ENCODE results near the gene REXO5. TPM values are rescaled to one million over a fixed set of nuclear protein-coding genes. Genes with fewer than 3 reads are reported as not detected.

Gene REXO5
- total and polyA plus RNA-seq, 2 donors (not counting 1 experiment from before 2014, with no cell fraction given) = 0.42 to 1.3 TPM

DNA sequence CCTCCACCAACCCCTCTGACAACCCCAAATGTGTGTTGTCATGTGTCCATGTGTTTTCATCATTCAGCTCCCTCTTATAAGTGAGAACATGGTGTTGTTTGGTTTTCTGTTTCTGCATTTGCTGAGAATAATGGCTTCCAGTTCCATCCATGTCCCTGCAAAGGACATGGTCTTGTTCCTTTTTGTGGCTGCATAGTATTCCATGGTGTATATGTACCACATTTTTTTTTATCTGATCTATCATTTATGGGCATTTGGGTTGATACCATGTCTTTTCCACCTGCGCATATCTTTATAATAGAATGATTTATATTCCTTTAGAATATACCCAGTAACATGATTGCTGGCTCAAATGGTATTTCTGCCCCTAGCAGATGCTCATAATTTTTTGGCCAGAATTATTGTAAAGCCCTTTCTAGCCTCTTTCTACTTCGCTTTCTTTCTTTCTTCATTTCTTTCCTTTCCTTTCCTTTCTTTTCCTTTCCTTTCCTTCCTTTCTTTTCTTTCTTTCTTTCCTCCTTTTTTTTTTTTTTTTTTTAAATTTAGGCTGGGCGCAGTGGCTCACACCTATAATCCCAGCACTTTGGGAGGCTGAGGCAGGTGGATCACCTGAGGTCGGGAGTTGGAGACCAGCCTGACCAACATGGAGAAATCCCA lies 12.7 kb downstream of the REXO5 start:
- DNase-seq (no peak), ATAC-seq (ENCODE audit: low read depth) (no peak)
- Histone ChIP-seq H3K27me3 (replicated peaks in 1 of 4; ENCODE audit: control extremely low read depth in 1 of 4, control insufficient read depth in 3 of 4, insufficient read depth in 4 of 4, low read length in 3 of 4) (no peaks in the 10 kb centered on the region), H3K4me2 (replicated peaks; ENCODE audit: low read depth, low read length, poor library complexity, severe bottlenecking) (no peak overlapping the region), H4K20me1 (ENCODE audit: control insufficient read depth, insufficient read depth, low read length, poor library complexity, severe bottlenecking) (no peaks in the 10 kb centered on the region), H3K79me2 (ENCODE audit: control insufficient read depth, insufficient read depth, low read length) (no peaks in the 10 kb centered on the region), H3K27ac (ENCODE audit: low read length in 2 of 2) (no peak overlapping the region), H3K4me3 (ENCODE audit: control extremely low read depth in 1 of 5, extremely low read depth in 1 of 5, insufficient read depth in 1 of 5, low read depth in 2 of 5, low read length in 4 of 5) (no peak overlapping the region), H3K9me3 (ENCODE audit: control extremely low read depth in 1 of 3, control insufficient read depth in 2 of 3, insufficient read depth in 1 of 3, low read length in 2 of 3) (no peaks in the 10 kb centered on the region), H3K9ac (ENCODE audit: low read length) (no peak overlapping the region), H3K4me1 (ENCODE audit: control insufficient read depth in 2 of 2, insufficient read depth in 2 of 2, low read length in 2 of 2) (no peaks in the 10 kb centered on the region), H3K36me3 (replicated peaks in 1 of 2; ENCODE audit: control extremely low read depth in 1 of 2, control insufficient read depth in 1 of 2, extremely low read depth in 1 of 2, insufficient read depth in 2 of 2, low read length in 1 of 2) (no peaks in the 10 kb centered on the region), H2AFZ (ENCODE audit: insufficient read depth, low read depth, low read length, poor library complexity, severe bottlenecking) (no peak overlapping the region)
- H3K27ac Mint-ChIP-seq = no peak overlapping the region
- POLR2A ChIA-PET = no interaction called here
- no peaks in the 10 kb centered on the region for H3K27me3 Mint-ChIP-seq
- no peak overlapping the region for H3K4me3 Mint-ChIP-seq
- peaks cover 2% of the 10 kb centered on the region for H3K9me3 Mint-ChIP-seq (ENCODE audit: insufficient read depth)
- intact Hi-C loops (cut with micrococcal nuclease) = no loop called here
- TF ChIP-seq, protein P1, sequence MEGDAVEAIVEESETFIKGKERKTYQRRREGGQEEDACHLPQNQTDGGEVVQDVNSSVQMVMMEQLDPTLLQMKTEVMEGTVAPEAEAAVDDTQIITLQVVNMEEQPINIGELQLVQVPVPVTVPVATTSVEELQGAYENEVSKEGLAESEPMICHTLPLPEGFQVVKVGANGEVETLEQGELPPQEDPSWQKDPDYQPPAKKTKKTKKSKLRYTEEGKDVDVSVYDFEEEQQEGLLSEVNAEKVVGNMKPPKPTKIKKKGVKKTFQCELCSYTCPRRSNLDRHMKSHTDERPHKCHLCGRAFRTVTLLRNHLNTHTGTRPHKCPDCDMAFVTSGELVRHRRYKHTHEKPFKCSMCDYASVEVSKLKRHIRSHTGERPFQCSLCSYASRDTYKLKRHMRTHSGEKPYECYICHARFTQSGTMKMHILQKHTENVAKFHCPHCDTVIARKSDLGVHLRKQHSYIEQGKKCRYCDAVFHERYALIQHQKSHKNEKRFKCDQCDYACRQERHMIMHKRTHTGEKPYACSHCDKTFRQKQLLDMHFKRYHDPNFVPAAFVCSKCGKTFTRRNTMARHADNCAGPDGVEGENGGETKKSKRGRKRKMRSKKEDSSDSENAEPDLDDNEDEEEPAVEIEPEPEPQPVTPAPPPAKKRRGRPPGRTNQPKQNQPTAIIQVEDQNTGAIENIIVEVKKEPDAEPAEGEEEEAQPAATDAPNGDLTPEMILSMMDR (IDR thresholded peaks at IDR 0.05) = no peak
- no peak for TF ChIP-seq EZH2 (IDR thresholded peaks at IDR 0.05; ENCODE audit: borderline replicate concordance, insufficient read depth, low read depth, low read length, poor library complexity, severe bottlenecking)
- no CpG with 5 or more reads among the region's 4 CpGs for WGBS (ENCODE audit: insufficient coverage)
- H3K4me1 Mint-ChIP-seq = peaks cover 6% of the 10 kb centered on the region
- CTCF ChIA-PET = no interaction called here

DNA sequence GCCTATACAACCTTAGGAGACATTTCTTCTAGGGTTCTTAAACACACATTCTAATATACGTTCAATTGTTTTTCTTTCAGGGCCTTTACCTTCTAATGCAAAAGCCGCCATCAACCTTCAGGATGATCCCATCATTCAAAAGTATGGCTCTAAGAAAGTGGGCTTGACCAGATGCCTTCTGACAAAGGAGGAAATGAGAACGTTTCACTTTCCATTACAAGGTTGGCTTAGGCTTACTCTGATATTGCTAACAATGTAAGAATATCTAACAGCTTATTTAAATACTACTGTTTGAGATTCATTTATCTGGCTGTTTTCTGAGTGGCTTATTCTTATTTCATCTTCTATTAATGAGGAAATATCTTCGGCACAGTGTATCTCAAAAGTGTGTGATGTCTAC lies 15.4 kb downstream of the REXO5 start:
- ChIA-PET CTCF (no interaction called here), POLR2A (no interaction called here)
- Histone ChIP-seq H3K27me3 (replicated peaks in 1 of 4; ENCODE audit: control extremely low read depth in 1 of 4, control insufficient read depth in 3 of 4, insufficient read depth in 4 of 4, low read length in 3 of 4) (no peaks in the 10 kb centered on the region), H2AFZ (ENCODE audit: insufficient read depth, low read depth, low read length, poor library complexity, severe bottlenecking) (no peak overlapping the region), H3K4me2 (replicated peaks; ENCODE audit: low read depth, low read length, poor library complexity, severe bottlenecking) (no peak overlapping the region), H3K36me3 (replicated peaks in 1 of 2; ENCODE audit: control extremely low read depth in 1 of 2, control insufficient read depth in 1 of 2, extremely low read depth in 1 of 2, insufficient read depth in 2 of 2, low read length in 1 of 2) (no peaks in the 10 kb centered on the region), H3K79me2 (ENCODE audit: control insufficient read depth, insufficient read depth, low read length) (no peaks in the 10 kb centered on the region), H3K4me1 (ENCODE audit: control insufficient read depth in 2 of 2, insufficient read depth in 2 of 2, low read length in 2 of 2) (no peaks in the 10 kb centered on the region), H3K9me3 (ENCODE audit: control extremely low read depth in 1 of 3, control insufficient read depth in 2 of 3, insufficient read depth in 1 of 3, low read length in 2 of 3) (no peaks in the 10 kb centered on the region), H3K4me3 (ENCODE audit: control extremely low read depth in 1 of 5, extremely low read depth in 1 of 5, insufficient read depth in 1 of 5, low read depth in 2 of 5, low read length in 4 of 5) (no peak overlapping the region), H3K9ac (ENCODE audit: low read length) (no peak overlapping the region), H4K20me1 (ENCODE audit: control insufficient read depth, insufficient read depth, low read length, poor library complexity, severe bottlenecking) (no peaks in the 10 kb centered on the region), H3K27ac (ENCODE audit: low read length in 2 of 2) (no peak overlapping the region)
- H3K27me3 Mint-ChIP-seq = no peaks in the 10 kb centered on the region
- H3K9me3 Mint-ChIP-seq (ENCODE audit: insufficient read depth) = peaks cover 2% of the 10 kb centered on the region
- no peak for DNase-seq
- 83% methylated on average over 1 of the region's 4 CpGs for WGBS (ENCODE audit: insufficient coverage)
- no peak for ATAC-seq (ENCODE audit: low read depth)
- H3K4me3 Mint-ChIP-seq = no peak overlapping the region
- TF ChIP-seq, protein P1 (IDR thresholded peaks at IDR 0.05) = no peak
- TF ChIP-seq EZH2 (IDR thresholded peaks at IDR 0.05; ENCODE audit: borderline replicate concordance, insufficient read depth, low read depth, low read length, poor library complexity, severe bottlenecking) = no peak
- no peak overlapping the region for H3K27ac Mint-ChIP-seq
- H3K4me1 Mint-ChIP-seq = peaks cover 6% of the 10 kb centered on the region
- intact Hi-C loops (cut with micrococcal nuclease) = no loop called here

Data from B cell (primary cell).